Raji (cell line): ENCODE data around the gene F3.

Experiments
- POLR2A ChIP-seq: IDR thresholded peaks from 2 replicates; pipeline ENCODE4 v1.6.1; 2011; ENCODE audit warnings: low read depth, low read length, control low read depth; ENCODE audit not compliant: insufficient read depth

F3 gene

GRCh38 chr1:94541246-94542087, at the start of gene F3:
Gene F3 (minus strand): TSS chr1:94541759. CDS start chr1:94541636, 123 bp downstream.
- TF ChIP-seq POLR2A, result no peak

DNA sequence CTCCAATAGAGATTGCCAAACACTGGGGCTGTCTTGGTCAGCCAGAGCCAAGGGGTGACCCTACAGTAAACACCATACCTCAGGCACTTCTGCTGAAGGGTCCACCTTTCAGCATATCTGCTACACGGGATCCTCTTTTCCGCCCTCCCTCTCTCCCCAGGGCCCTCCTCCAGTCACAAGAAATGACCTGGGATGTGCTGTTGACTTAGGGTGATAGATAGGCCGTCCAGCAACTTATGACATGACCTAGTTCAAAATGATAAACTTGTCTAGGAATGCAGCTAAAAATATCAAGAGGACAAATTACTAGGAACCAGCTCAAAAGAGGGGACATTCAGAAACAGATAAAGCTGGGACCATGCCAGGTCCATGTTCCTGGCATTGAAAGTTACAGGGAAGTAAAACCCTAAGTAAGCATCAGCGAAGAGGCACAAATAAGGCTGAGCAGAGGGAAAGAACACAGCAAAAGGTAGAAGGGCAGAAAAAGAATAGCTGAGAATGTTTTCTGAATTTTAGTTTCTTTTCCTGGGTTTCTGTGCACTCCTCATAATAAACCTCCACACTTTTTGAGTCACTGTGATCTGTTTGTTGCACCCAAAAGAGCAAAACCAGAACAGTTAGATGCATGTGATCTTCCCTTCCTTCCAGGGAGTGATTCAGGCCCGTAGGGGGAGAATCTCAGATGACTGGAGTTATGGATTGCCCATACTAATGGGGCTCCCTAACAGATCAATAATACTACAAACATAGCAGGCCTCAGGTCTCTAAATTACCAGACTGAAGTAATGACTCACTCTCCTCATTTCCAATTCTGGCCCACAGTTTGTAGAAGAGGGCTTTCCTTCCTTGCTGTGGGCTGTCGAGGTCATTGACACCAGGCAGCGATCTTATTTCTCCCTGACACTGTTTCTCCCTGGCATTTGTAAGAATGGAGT, 48.9 kb upstream of the F3 start:
- TF ChIP-seq POLR2A, result no peak

- TF ChIP-seq POLR2A, result no peak
These were observed 48.2 kb upstream of the F3 start for GRCh38 chr1:94589728-94590127.

DNA sequence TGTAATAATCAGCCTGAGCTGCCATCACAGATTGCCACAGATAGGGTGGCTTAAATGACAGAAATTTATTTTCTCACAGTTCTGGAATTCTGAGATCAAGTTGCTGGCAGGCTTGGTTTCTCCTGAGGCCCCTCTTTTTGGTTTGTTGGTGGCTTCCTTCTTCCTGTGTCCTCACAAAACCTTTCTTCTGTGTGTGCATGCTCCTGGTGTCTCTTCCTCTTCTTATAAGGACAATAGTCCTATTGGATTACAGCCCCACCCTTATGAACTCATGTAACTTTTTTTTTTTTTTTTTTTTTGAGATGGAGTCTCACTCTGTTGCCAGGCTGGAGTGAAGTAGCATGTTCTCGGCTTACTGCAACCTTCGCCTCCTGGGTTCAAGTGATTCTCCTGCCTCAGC, 41.0 kb upstream of the F3 start:
- no peak for TF ChIP-seq POLR2A

DNA sequence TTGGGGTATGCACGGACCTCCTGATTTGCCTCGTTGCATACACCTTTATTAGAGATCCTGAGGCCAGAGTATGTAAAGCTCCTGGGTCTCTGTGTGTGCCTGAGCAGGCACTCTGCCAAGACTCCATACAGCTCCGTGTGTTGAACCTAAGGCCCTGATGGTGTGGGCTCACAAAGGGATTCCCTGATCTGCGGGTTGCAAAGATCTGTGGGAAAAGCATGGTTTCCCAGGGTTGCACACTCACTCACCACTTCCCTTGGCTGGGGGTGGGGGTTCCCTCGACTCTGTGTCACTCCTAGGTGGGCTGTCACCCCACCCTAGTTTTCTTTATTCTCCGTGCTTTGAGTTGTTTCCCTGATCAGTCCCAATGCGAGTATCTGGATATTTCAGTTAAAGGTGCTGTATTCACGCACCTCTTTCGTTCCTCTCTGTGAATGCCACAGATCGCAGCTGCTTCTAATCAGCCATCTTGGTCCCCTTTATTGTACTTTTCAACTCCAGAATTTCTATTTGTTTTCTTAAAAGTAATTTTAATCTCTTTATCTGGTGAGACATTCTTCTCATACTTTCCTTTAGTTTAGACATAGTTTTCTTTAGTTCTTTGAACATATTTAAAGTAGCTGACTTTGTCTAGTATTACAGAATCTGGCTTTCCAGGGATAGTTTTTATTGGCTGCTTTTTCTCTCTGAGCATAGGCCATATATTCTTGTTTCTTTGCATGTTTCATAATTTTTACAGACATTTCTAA, 39.0 kb upstream of the F3 start:
- TF ChIP-seq POLR2A, result no peak

GRCh38 chr1:94579876-94580294, 38.3 kb upstream of the F3 start:
- TF ChIP-seq POLR2A, result no peak

DNA sequence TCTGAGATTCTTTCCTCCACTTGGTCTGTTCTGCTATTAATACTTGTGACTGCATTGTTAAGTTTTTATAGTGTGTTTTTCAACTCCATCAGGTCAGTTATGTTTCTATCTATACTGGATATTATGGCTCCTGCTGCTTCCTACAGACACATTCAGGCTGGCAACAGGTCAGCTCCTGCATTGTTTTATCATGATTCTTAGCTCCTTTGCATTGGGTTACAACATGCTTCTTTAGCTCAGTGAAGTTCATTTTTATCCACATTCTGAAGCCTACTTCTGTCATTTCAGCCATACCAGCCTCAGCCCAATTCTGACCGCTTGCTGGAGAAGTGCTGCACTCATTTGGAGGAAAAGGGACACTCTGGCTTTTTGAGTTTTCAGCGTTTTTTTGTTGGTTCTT, 37.3 kb upstream of the F3 start:
- TF ChIP-seq POLR2A, result no peak

GRCh38 chr1:94572780-94573179, 31.2 kb upstream of the F3 start:
- TF ChIP-seq POLR2A, result no peak

DNA sequence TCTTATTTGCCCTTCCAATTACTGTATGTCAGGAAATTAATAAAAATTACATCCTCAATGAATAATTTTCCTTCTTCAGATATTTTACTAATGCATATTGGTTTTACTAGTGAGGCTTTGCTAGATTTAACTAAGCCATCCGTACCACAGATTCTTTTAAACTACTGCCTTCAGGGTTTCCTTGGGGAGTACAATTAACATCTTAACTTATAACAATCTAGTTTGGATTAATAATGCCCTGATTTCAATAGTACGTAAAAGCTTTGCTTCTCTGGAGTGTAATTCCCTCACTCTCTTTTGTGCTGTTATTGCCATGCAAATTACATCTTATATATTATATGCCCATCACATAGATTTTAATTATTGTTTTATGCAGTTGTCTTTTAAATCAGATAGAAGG, 24.3 kb upstream of the F3 start:
- TF ChIP-seq POLR2A, result no peak

- no peak for TF ChIP-seq POLR2A
These were observed 21.1 kb upstream of the F3 start for GRCh38 chr1:94562519-94563260.

DNA sequence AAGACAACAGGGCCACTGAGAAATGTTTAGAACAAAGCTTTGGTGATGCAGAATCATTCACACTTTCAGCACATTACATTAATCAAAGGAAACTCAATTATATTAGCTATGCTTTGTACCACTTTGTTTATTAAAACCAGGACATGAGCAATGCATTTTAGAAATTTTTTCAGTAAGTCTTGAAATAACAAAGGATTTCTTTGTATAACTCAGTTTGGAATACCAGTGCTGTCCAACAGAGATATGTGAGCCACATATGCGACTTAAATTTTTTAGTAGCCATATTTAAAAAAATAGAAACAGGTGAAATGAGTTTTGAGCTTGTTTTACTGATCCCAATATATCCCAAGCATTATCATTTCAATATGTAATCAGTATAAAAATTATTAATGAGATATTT, 18.8 kb upstream of the F3 start:
- TF ChIP-seq POLR2A, result no peak

DNA sequence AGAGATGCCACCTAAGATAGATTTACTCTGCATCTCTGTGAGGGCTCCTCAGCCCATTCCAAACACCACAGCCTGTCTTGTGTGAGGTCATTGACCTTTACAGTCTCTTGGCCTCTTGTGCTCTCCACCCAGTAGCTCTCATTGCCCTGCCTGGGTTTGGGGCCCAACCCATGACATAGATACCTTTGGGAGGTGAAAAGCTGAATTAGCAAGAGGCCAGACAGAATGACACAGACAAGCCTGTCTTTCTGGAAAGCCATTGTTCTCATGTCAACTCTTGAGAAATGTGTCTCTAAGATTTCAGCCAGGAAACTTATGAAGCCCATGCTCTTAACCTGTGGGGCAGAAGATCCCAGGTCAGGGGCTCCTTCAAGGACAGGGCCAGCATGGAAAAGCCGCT, 18.4 kb upstream of the F3 start:
- no peak for TF ChIP-seq POLR2A

DNA sequence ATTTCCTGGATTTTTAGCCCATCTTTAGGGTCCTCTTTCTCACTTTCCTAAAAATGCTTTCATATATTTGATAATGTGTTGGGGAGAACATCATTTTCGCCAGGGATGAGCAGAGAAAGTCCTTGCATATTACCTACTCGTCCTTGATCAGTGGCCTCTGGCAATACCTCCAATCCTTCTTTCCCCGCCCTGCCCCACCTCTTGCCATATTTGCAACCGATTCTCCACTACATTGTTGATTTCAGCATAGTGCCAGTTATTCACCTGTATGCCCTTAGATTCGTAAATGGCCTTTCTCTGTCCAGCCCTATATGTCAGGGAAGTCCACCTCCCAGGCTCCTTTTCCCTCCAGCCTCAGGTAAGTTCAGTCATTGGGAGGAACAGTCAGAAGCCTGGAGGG, 13.5 kb upstream of the F3 start:
- TF ChIP-seq POLR2A, result no peak

DNA sequence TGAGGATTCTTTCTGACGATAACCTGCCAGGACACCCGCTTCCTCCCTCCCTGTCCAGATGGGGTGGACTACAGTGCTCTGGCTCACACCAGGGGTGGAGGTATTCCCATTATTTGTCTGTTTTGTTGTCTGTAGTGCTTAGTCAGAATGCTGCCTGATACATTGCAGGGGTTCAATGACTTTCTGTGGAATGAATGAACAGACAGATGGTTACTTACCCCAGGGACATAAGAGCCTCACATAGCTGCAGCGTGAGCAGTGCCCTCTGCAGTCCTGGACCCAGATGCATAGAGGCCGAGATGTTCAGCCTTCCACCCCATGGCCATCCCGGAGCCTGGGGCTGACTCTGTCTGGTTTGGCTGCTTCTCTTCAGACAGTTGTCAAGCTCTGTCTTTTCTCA, 13.0 kb upstream of the F3 start:
- TF ChIP-seq POLR2A, result no peak

DNA sequence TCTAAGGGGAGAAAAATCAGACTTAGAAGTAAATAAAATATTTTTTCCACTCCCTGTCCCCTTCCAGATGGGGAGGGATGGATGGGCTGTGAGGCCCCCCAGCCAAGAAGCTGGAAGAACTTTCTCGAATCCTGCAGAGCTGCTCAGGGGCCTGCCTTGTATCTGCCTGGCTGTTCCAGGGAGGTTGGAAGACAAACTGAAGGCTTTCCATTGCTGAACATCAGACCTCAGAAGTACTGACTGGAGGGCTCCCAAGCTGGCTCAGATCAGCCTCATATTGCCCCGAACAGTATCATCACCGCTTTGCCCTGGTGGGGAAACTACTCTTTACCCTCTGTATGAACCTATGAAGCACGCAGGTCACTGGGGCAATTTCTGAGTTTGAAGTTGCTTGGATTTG, 12.4 kb upstream of the F3 start:
- no peak for TF ChIP-seq POLR2A

DNA sequence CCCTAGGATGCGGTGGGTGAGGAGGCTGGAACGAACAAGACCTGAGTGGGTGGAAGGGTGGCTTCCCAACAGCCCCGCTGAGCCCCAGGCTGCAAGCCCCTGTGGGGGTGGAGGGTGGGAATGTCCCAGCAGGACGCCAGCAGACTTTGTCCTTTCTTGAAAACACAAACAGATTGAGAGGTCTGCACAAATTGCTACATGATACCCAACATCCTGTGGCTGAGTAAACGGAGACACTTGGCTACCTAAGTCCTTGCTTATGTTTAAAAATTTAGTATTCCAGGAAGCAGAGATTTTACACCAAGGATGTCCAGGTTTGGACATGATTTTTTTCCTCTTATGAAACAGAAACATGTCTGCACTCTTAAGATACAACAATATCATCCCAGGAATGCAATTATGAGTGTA, 11.8 kb upstream of the F3 start:
- no peak for TF ChIP-seq POLR2A
